ENCODE measurements around the gene ATL1. TPM values are rescaled to one million over a fixed set of nuclear protein-coding genes. Genes with fewer than 3 reads are reported as not detected.
"Not testable (repeated sequence)": the region's sequence is repeated elsewhere in the genome, so short reads cannot be mapped to it uniquely, and the experiment has no call there.

Gene ATL1
- total RNA-seq, 2 donors from 2014 or later, result 1.3 to 1.6 TPM

DNA sequence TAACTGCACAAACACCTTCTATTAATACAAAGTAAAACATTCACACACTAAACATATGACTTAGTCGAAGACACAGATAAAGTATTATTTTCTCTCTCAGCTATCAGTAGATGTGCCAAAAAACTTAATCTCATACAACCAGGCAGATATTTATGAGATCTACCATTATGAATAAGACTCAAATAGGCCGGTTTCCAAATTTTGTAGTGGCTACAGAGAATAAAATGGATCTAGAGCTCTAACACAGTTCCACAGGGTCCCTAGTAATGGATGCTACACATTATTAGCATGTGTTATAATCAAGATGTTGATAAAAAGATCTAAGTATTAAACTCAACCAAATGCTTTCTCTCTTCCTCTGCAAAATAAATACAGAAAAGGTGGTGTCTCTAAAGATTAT, 97.8 kb downstream of the ATL1 start:
- ATAC-seq (no peak), DNase-seq (ENCODE audit: low spot score in 2 of 2) (no peak)
- H3K27ac Mint-ChIP-seq, result no peak overlapping the region
- H3K9me3 Mint-ChIP-seq, result no peaks in the 10 kb centered on the region
- peaks cover 0 to 10% of the 10 kb centered on the region in 2 donors for H3K36me3 Mint-ChIP-seq

DNA sequence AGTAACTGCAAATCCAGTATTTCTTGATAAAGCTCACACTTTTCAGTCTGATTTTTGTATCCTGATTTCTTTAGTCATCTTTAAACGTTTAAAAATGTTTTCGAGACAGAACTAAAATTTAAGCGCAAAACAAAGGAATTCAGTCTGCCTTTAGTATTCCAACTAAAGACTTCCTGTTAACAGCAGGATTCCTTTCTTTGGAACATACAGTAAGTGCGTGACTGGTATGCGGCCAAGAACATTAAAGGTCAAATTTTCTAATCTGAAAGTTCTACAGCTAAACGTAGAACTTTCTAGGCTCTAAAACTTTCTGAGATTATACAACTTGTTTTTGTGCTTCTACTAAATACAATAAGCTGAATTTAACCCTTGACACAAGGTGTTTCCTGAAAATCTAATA, 98.3 kb downstream of the ATL1 start:
- peaks cover 0 to 10% of the 10 kb centered on the region in 2 donors for H3K36me3 Mint-ChIP-seq
- no peaks in the 10 kb centered on the region for H3K9me3 Mint-ChIP-seq
- ATAC-seq (no peak), DNase-seq (ENCODE audit: low spot score in 2 of 2) (no peak)
- no peak overlapping the region for H3K27ac Mint-ChIP-seq

DNA sequence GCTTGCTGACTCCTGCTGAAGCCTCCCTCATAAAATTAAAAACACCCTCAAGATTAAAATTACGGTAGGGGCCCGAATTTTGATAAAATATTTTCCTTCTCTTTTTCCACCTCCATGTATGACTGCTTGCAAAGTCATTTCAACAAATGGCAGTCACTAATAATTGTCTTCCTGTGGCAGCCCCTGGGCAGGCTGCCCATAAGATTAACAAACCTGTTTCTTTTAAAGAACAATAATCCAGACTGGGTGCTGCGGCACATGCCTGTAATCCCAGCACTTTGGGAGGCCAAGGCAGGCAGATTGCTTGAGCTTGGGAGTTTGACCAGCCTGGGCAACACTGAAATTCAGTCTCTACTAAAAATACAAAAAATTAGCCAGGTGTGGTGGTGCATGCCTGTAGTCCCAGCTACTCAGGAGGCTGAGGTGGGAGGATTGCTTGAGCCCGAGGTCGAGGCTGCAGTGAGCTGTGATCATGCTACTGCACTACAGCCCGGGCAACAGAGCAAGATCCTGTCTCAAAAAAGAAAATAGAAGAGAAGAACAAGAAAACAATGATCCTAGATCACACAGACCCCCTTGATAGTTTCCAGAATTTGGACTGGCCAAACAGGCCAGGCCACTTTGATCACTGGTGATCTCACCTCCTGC, 99.5 kb downstream of the ATL1 start:
- H3K36me3 Mint-ChIP-seq, result peaks cover 7 to 17% of the 10 kb centered on the region in 2 donors
- H3K27ac Mint-ChIP-seq, result no peak overlapping the region
- no peaks in the 10 kb centered on the region for H3K9me3 Mint-ChIP-seq
- no peak for ATAC-seq
- no peak for DNase-seq (ENCODE audit: low spot score in 2 of 2)

DNA sequence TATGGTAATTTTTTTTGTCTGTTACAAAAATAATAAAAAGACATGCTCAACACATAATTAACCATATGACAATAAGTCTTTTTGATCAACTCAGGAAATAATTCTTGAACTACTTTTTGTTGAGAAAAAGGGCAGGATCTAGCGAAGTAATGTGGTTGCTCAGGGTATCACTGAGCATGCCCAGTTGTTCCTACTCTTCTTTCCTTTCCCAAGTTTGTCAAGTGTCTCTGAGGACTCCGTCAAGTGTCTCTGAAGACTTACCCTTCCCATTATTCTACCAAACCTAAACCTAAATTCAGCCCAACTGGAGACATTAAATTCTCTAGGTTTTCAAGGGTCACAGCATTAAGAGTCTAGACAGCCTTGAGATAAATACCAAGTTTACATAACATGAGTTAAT, 104.6 kb downstream of the ATL1 start:
- not testable (repeated sequence) for H3K9me3 Mint-ChIP-seq; ATAC-seq; DNase-seq (ENCODE audit: low spot score in 2 of 2); H3K27ac Mint-ChIP-seq
- peaks cover 14 to 23% of the 10 kb centered on the region in 2 donors for H3K36me3 Mint-ChIP-seq

DNA sequence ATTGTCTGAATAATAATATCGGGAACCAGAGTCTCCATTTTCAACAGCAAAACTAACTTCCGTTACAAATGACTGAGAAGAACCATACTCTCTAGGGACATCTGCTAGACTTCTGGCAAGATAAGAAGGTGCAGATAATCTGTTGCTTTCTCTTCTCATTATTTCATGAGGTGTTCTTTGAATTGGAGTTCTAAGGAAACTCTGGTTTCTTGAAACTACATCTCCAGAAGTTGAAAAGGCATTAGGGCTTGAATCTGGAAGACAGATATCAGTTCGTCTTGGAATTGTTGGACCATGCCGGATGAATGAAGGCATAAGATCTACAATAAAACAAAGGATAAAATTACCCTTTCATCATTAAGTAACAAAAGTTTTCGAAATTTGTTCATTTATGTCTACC, 105.4 kb downstream of the ATL1 start:
- H3K27ac Mint-ChIP-seq; DNase-seq (ENCODE audit: low spot score in 2 of 2); H3K9me3 Mint-ChIP-seq; ATAC-seq: not testable (repeated sequence)
- H3K36me3 Mint-ChIP-seq, result peaks cover 14 to 23% of the 10 kb centered on the region in 2 donors

DNA sequence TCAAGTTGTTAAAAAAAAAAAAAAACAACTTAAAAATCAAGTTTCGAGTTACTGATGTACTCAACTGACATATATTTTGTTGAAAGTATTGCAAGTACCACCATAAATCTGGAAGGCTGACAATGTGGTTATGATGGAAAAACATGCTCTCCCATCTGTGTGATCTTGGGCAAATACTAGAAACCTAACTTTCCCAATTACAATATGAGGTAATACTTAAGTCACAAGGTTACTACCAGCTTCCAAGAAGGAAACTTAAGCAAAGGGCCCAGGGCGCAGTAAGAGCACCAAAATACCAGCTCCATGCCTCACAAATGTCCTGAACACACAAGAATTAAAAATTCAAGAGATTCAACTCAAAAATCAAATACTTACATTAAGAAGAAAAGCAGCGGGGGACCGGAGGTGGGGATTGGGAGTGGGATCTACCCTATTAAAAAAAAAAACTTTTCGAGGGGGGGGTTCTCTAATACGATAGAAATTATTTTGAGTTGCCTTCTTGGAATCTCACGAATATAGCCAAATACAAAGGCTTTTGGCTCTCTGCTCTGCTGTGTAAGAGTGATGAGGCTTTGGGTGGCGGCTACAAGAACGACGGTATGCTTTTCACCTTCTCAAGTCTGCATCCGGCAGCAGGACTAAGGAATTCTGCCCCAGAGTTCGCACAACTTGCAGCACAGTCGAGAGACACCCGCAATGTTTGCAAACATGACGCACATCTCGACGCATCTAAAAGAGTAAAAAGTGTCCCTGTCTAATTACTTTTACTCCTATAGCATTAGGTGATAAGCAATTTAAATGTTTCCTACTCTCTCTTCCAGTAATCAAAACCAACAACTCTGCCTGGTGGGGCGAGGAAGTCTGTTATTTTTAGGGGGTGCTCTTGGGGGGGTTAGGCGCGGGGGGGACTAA, 107.1 kb downstream of the ATL1 start:
- H3K36me3 Mint-ChIP-seq, result peaks cover 12 to 14% of the 10 kb centered on the region in 2 donors
- H3K27ac Mint-ChIP-seq, result peak overlapping the region in 1 of 2 donors; percentile 44
- no peaks in the 10 kb centered on the region for H3K9me3 Mint-ChIP-seq
- DNase-seq (ENCODE audit: low spot score in 2 of 2) (peak in 1 of 2 donors; percentile 7), ATAC-seq (peak; percentile 19 to 29)

DNA sequence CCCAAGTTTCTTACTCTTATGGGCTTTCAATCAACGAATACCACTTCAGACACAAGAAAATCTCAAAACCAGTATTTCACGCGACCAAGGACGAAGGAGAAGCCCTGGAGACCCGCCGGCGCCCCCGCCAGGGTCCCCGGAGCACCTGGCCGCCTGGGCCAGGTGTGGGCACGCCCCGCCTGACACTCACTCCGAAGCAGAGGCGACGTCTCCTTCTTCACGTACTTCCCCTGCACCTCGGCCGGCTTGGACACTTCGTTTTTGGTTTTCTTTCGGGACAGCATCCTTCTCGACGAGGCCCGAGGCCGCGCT, 107.7 kb downstream of the ATL1 start:
- H3K36me3 Mint-ChIP-seq, result peaks cover 12 to 14% of the 10 kb centered on the region in 2 donors
- peak overlapping the region in 1 of 2 donors; percentile 44 for H3K27ac Mint-ChIP-seq
- DNase-seq (ENCODE audit: low spot score in 2 of 2) (no peak), ATAC-seq (peak; percentile 55 to 69)
- no peaks in the 10 kb centered on the region for H3K9me3 Mint-ChIP-seq

DNA sequence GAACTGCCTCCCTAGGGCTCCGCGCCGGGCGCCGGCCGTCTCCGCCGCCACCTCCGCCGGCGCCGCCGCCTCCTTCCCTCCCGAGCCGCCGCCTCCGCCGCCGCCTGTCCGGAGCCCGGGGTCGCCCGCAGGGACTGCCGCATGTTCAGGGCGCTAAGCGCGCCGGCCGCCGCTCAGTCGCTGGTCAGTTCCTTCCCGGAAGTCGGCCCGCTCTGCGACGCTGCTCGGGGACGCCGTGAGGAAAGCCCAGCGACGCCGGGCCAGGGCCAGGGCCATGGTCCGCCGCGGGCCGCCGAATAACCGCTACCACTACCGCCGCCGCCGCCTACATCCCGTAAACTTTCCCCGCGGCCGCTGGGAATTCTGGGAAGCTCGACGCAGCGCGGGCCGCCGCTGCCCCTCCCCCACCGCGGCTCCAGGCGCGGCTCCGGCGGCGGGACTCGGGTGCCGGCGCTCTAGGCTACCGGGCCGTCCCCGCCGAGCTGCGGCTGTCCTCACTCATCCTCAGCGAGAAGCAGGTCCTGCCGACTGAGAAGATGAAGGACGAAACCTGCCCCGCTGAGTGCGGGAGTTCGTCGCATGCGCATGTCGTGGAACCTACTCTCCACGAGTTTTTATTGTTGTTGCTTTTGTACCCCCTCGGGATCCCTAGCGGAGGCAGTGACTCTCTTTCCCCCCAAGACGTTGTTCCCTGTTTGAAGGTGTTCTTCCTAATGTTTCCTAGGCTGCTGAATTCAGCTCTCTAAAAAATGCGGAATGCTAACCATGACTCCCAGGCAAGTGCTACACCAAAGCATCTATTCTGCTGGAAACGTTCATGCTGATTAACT, 108.3 kb downstream of the ATL1 start, which contains the start of gene SAV1:
Gene SAV1 (minus strand): TSS at position 311 of the 830 bp plus-strand sequence. CDS start 339 bp downstream, outside the sequence.
- ATAC-seq (peak; percentile 79 to 89), DNase-seq (ENCODE audit: low spot score in 2 of 2) (peak; percentile 53 to 75)
- Mint-ChIP-seq H3K27ac (peak within 1 kb of the TSS in 1 of 2 donors; percentile 44), H3K36me3 (peaks cover 12 to 14% of the 10 kb centered on the region in 2 donors), H3K9me3 (no peaks in the 10 kb centered on the region)

DNA sequence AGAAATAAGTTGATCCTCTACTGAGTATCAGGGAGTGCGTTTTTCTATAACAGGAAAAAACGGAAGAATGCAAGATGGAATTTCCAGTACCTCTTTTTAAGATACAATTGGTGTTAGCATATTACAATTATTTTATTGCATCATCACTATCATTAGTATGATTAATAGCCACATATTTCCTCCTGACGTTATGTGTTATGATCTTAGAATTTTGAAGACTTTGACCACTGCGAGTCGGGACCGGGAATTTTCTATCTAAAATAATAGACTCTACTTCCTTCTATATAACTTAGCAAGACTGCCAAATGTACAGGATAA, 108.8 kb downstream of the ATL1 start:
- DNase-seq (ENCODE audit: low spot score in 2 of 2) (no peak), ATAC-seq (no peak)
- Mint-ChIP-seq H3K36me3 (peaks cover 8 to 10% of the 10 kb centered on the region in 2 donors), H3K27ac (no peak overlapping the region), H3K9me3 (no peaks in the 10 kb centered on the region)

DNA sequence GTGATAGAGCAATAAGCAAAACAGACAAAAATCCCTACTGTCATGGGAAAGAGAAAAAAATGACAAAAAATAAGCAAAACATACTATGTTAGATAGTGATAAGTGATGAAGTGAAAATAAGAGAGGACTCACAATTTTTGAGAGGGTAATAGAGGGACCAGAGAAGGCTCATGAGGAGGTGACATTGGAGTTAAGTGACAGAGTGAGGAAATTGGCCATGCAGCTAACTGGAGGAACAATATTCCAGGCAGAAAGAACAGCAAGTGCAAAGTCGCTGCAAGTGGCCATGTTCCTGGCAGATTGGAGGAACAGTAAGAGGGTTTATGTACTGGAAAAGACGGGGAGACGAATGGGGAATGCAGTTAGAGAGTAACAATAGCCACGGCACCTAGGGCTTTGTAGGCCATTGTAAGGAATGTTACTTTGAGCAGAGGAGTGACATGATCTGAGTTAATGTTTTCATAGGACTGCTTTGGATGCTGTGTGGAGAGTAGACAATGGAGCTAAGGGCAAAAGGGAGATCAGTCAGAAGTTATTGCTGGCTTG, 109.6 kb downstream of the ATL1 start:
- Mint-ChIP-seq H3K36me3 (peaks cover 6 to 8% of the 10 kb centered on the region in 2 donors), H3K27ac (no peak overlapping the region), H3K9me3 (no peaks in the 10 kb centered on the region)
- DNase-seq (ENCODE audit: low spot score in 2 of 2) (no peak), ATAC-seq (no peak)

DNA sequence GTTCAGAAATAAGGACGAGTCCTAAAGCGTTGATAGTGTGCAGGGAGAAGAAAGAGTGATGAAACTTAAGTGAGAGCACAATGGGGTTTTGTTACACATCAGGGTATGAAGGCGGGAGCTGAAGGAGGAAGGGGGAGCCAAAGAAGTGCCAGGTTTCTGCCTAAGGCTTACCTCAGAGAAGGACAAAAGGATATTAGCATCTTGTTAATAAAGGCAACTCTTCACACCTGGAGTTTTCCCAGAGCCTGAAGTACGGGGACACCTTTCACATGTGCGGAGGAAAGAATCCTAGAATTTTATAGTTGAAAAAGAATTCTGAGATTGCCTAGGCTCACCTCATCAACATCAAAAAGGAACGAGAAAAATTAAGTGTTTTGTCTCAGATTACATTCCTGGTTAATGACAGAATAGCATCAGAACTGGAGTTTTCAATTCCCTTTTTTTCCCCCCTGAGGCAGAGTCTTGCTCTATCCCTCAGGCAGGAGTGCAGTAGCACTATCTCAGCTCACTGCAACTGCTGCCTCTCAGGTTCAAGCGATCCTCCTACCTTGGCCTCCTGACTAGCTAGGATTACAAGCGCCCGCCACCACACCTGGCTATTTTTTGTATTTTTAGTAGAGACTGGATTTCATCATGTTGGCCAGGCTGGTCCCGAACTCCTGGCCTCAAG, 110.4 kb downstream of the ATL1 start:
- H3K27ac Mint-ChIP-seq, result no peak overlapping the region
- ATAC-seq (no peak), DNase-seq (ENCODE audit: low spot score in 2 of 2) (no peak)
- H3K9me3 Mint-ChIP-seq, result no peaks in the 10 kb centered on the region
- peaks cover 6 to 8% of the 10 kb centered on the region in 2 donors for H3K36me3 Mint-ChIP-seq

DNA sequence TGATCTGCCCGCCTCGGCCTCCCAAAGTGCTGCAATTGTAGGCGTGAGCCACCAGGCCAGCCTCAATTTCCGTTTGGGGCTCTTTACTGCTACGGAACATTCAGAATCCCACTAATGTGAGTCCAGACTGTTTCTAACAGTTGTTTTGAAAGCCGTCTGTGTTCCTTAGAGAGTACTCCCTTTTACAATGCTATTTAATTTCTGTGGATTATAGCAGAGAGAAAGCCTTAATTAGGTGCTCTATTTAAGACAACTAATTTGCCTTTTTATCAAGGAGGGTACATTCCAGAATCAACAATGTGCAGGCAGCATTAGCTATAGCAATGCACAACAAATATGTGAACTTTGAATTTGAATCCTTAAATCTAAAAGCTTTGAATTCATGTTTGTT, 110.9 kb downstream of the ATL1 start:
- H3K36me3 Mint-ChIP-seq, result peaks cover 6 to 8% of the 10 kb centered on the region in 2 donors
- no peak for ATAC-seq
- H3K27ac Mint-ChIP-seq, result no peak overlapping the region
- no peaks in the 10 kb centered on the region for H3K9me3 Mint-ChIP-seq
- no peak for DNase-seq (ENCODE audit: low spot score in 2 of 2)

DNA sequence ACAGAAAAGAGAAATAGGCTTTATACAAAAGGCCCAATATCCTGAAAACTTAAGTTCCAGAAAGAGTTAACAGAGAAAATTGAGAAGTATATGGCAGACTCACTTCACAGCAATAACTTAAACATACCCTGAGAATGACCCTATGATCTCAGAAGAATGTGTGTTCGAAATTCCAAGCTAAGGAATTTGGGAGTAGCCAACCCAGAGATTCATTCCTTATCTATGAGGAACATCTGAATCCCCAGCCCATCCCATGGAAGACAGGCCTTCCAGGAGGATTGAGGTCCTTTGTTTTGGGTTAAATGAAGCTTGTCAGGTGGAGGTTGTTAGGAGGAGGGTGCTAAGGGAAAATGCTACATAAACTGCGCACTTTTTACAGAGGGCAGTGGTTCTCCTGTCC, 115.7 kb downstream of the ATL1 start:
- Mint-ChIP-seq H3K9me3 (no peaks in the 10 kb centered on the region), H3K27ac (no peak overlapping the region), H3K36me3 (no peaks in the 10 kb centered on the region)
- ATAC-seq, result no peak
- DNase-seq (ENCODE audit: low spot score in 2 of 2), result no peak

DNA sequence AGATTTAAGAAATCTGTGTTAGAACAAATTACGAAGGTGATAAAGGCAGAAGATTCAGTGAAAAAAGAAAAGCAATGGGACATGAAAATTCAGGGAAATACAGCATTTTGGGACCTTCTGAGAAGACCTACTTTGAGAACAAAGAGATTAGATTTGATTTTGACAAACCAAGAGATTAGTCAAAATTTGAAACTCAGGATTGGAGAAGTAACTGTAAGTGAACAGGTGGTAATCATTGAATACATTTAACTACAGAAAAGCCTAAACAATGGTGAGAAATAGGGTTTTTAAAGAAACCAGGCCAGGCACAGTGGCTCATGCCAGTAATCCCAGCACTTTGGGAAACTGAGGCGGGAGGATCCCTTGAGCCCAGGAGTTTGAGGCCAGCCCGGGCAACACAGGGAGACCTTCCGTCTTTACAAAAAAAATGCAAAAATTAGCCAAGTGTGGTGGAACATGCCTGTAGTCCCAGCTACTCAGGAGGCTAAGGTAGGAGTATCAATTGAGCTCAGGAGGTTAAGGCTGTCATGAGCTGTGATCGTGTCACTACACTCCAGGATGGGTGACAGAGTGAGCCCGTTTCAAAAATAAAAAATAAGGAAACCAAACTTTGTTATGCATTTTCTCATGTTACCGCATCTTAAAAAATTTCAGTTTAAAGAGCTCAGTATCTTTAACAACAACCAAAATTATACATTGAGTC, 117.0 kb downstream of the ATL1 start:
- H3K9me3 Mint-ChIP-seq, result no peaks in the 10 kb centered on the region
- ATAC-seq, result no peak
- DNase-seq (ENCODE audit: low spot score in 2 of 2), result no peak
- peak overlapping the region in 1 of 2 donors; percentile 48 for H3K27ac Mint-ChIP-seq
- no peaks in the 10 kb centered on the region for H3K36me3 Mint-ChIP-seq

DNA sequence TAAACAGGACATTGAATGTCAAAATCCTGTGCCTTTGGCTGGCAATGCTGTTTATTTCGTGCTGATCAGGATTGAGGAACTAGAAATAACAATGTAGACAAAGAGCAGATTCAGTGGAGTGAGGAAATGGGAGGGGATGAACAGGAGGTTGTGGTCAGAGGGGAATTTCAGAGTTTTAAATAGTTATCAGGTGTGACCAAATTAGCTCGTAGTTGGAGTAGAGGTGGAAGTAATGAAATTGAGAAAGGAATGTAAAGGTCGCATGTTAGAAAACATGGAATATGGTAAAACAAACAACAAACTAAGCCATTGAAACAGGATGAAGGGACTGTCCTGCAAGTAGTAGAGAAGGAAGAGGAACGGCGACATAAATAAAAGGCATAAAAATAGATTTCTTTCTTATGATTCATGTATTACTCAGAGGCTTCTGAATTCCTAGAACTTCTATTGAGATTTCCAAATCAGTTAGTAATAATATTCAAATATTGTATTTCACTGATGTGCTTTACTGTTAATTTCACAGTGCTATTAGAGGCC, 117.7 kb downstream of the ATL1 start:
- Mint-ChIP-seq H3K9me3 (no peaks in the 10 kb centered on the region), H3K27ac (peak overlapping the region in 1 of 2 donors; percentile 48)
- no peak for ATAC-seq

More for the DNA sequence above, 117.7 kb downstream of the ATL1 start:
- DNase-seq (ENCODE audit: low spot score in 2 of 2), result no peak
- no peaks in the 10 kb centered on the region for H3K36me3 Mint-ChIP-seq

Data from activated naive CD4-positive, alpha-beta T cell treated with anti-CD3 and anti-CD28 coated beads, Interleukin-2, amount 50 U/mL, for 72 hours (primary cell).